ENCODE results near the gene ALG2. TPM values are rescaled to one million over a fixed set of nuclear protein-coding genes. Genes with fewer than 3 reads are reported as not detected.

The ALG2 gene
- total and polyA plus RNA-seq, 5 donors from 2014 or later, result 17.1 to 35.2 (median 29.2) TPM

- Mint-ChIP-seq H3K27ac (peak overlapping the region in 2 of 3 donors; percentile 77 to 91), H3K27me3 (no peaks in the 10 kb centered on the region), H3K36me3 (peaks cover 49% of the 10 kb centered on the region), H3K4me3 (peak overlapping the region in 1 of 4 donors; percentile 22), H3K4me1 (peaks cover 3 to 22% (median 12%) of the 10 kb centered on the region in 4 donors), H3K9me3 (no peaks in the 10 kb centered on the region)
- ATAC-seq (ENCODE audit: low read depth in 2 of 2) (peak; percentile 62 to 65), DNase-seq (peak in 1 of 3 donors; percentile 83)
- no peaks in the 10 kb centered on the region for H3K4me1 ChIP-seq (ENCODE audit: control insufficient read depth, insufficient read depth, low read length, poor library complexity, severe bottlenecking)
- H3K36me3 ChIP-seq (ENCODE audit: control insufficient read depth, insufficient read depth, low read length), result peaks cover 19% of the 10 kb centered on the region
- H3K9me3 ChIP-seq (ENCODE audit: control insufficient read depth in 2 of 2, low read length in 2 of 2), result no peaks in the 10 kb centered on the region
- H3K27ac ChIP-seq (ENCODE audit: insufficient read depth, low read length, poor library complexity, severe bottlenecking), result no peak overlapping the region
- H3K4me3 ChIP-seq (ENCODE audit: low read depth, low read length), result no peak overlapping the region
- H3K27me3 ChIP-seq (ENCODE audit: control insufficient read depth, insufficient read depth, low read length), result no peaks in the 10 kb centered on the region
Measured at GRCh38 chr9:99235926-99236634, 14.3 kb upstream of the ALG2 start.

- Mint-ChIP-seq H3K4me3 (no peak overlapping the region), H3K36me3 (peaks cover 52% of the 10 kb centered on the region)
- no peak overlapping the region for H3K4me3 ChIP-seq (ENCODE audit: low read depth, low read length)
Measured at GRCh38 chr9:99235069-99235468, 13.3 kb upstream of the ALG2 start.

GRCh38 chr9:99234618-99235017 is 12.9 kb upstream of the ALG2 start:
- Mint-ChIP-seq H3K4me3 (no peak overlapping the region), H3K27me3 (no peaks in the 10 kb centered on the region), H3K4me1 (peaks cover 8 to 22% (median 15%) of the 10 kb centered on the region in 4 donors), H3K27ac (peak overlapping the region in 1 of 3 donors; percentile 56), H3K36me3 (peaks cover 48% of the 10 kb centered on the region), H3K9me3 (no peaks in the 10 kb centered on the region)
- Histone ChIP-seq H3K4me3 (ENCODE audit: low read depth, low read length) (no peak overlapping the region), H3K36me3 (ENCODE audit: control insufficient read depth, insufficient read depth, low read length) (peaks cover 30% of the 10 kb centered on the region), H3K9me3 (ENCODE audit: control insufficient read depth in 2 of 2, low read length in 2 of 2) (no peaks in the 10 kb centered on the region), H3K27me3 (ENCODE audit: control insufficient read depth, insufficient read depth, low read length) (no peaks in the 10 kb centered on the region), H3K4me1 (ENCODE audit: control insufficient read depth, insufficient read depth, low read length, poor library complexity, severe bottlenecking) (no peaks in the 10 kb centered on the region), H3K27ac (ENCODE audit: insufficient read depth, low read length, poor library complexity, severe bottlenecking) (no peak overlapping the region)
- ATAC-seq (ENCODE audit: low read depth in 2 of 2) (no peak), DNase-seq (no peak)

More at GRCh38 chr9:99235069-99235468, 13.3 kb upstream of the ALG2 start:
- Histone ChIP-seq H3K4me1 (ENCODE audit: control insufficient read depth, insufficient read depth, low read length, poor library complexity, severe bottlenecking) (no peaks in the 10 kb centered on the region), H3K27me3 (ENCODE audit: control insufficient read depth, insufficient read depth, low read length) (no peaks in the 10 kb centered on the region), H3K36me3 (ENCODE audit: control insufficient read depth, insufficient read depth, low read length) (peaks cover 25% of the 10 kb centered on the region), H3K27ac (ENCODE audit: insufficient read depth, low read length, poor library complexity, severe bottlenecking) (no peak overlapping the region), H3K9me3 (ENCODE audit: control insufficient read depth in 2 of 2, low read length in 2 of 2) (no peaks in the 10 kb centered on the region)
- no peaks in the 10 kb centered on the region for H3K27me3 Mint-ChIP-seq
- H3K4me1 Mint-ChIP-seq, result peaks cover 8 to 22% (median 15%) of the 10 kb centered on the region in 4 donors
- H3K9me3 Mint-ChIP-seq, result no peaks in the 10 kb centered on the region
- peak overlapping the region in 1 of 3 donors; percentile 56 for H3K27ac Mint-ChIP-seq
- ATAC-seq (ENCODE audit: low read depth in 2 of 2), result no peak
- DNase-seq, result no peak

- no peaks in the 10 kb centered on the region for H3K9me3 Mint-ChIP-seq
- DNase-seq, result peak in 1 of 3 donors; percentile 43
- Histone ChIP-seq H3K27ac (ENCODE audit: insufficient read depth, low read length, poor library complexity, severe bottlenecking) (no peak overlapping the region), H3K4me1 (ENCODE audit: control insufficient read depth, insufficient read depth, low read length, poor library complexity, severe bottlenecking) (no peaks in the 10 kb centered on the region), H3K9me3 (ENCODE audit: control insufficient read depth in 2 of 2, low read length in 2 of 2) (no peaks in the 10 kb centered on the region), H3K27me3 (ENCODE audit: control insufficient read depth, insufficient read depth, low read length) (no peaks in the 10 kb centered on the region), H3K36me3 (ENCODE audit: control insufficient read depth, insufficient read depth, low read length) (peaks cover 54% of the 10 kb centered on the region), H3K4me3 (ENCODE audit: low read depth, low read length) (no peak overlapping the region)
- peak in 1 of 2 donors; percentile 37 for ATAC-seq (ENCODE audit: low read depth in 2 of 2)
- no peaks in the 10 kb centered on the region for H3K27me3 Mint-ChIP-seq
- H3K4me3 Mint-ChIP-seq, result no peak overlapping the region
- H3K27ac Mint-ChIP-seq, result peak overlapping the region in 1 of 3 donors; percentile 15
- peaks cover 8 to 27% (median 24%) of the 10 kb centered on the region in 4 donors for H3K4me1 Mint-ChIP-seq
- H3K36me3 Mint-ChIP-seq, result peaks cover 39% of the 10 kb centered on the region
Measured at GRCh38 chr9:99231711-99232110, 10.0 kb upstream of the ALG2 start.

- peaks cover 3% of the 10 kb centered on the region for H3K4me1 ChIP-seq (ENCODE audit: control insufficient read depth, insufficient read depth, low read length, poor library complexity, severe bottlenecking)
- no peak overlapping the region for H3K4me3 ChIP-seq (ENCODE audit: low read depth, low read length)
- DNase-seq, result no peak
- peaks cover 5 to 29% (median 25%) of the 10 kb centered on the region in 4 donors for H3K4me1 Mint-ChIP-seq
- ATAC-seq (ENCODE audit: low read depth in 2 of 2), result no peak
- no peak overlapping the region for H3K27ac ChIP-seq (ENCODE audit: insufficient read depth, low read length, poor library complexity, severe bottlenecking)
- no peak overlapping the region for H3K27ac Mint-ChIP-seq
- H3K27me3 ChIP-seq (ENCODE audit: control insufficient read depth, insufficient read depth, low read length), result no peaks in the 10 kb centered on the region
- no peaks in the 10 kb centered on the region for H3K9me3 Mint-ChIP-seq
- no peak overlapping the region for H3K4me3 Mint-ChIP-seq
- H3K36me3 ChIP-seq (ENCODE audit: control insufficient read depth, insufficient read depth, low read length), result peaks cover 60% of the 10 kb centered on the region
- no peaks in the 10 kb centered on the region for H3K9me3 ChIP-seq (ENCODE audit: control insufficient read depth in 2 of 2, low read length in 2 of 2)
- H3K27me3 Mint-ChIP-seq, result no peaks in the 10 kb centered on the region
- H3K36me3 Mint-ChIP-seq, result peaks cover 41% of the 10 kb centered on the region
Measured at GRCh38 chr9:99230206-99230605, 8.5 kb upstream of the ALG2 start.

- no peak for DNase-seq
- Histone ChIP-seq H3K27ac (ENCODE audit: insufficient read depth, low read length, poor library complexity, severe bottlenecking) (no peak overlapping the region), H3K4me1 (ENCODE audit: control insufficient read depth, insufficient read depth, low read length, poor library complexity, severe bottlenecking) (peaks cover 32% of the 10 kb centered on the region), H3K36me3 (ENCODE audit: control insufficient read depth, insufficient read depth, low read length) (peaks cover 47% of the 10 kb centered on the region), H3K4me3 (ENCODE audit: low read depth, low read length) (no peak overlapping the region), H3K9me3 (ENCODE audit: control insufficient read depth in 2 of 2, low read length in 2 of 2) (no peaks in the 10 kb centered on the region), H3K27me3 (ENCODE audit: control insufficient read depth, insufficient read depth, low read length) (no peaks in the 10 kb centered on the region)
- Mint-ChIP-seq H3K27ac (no peak overlapping the region), H3K4me3 (no peak overlapping the region), H3K36me3 (peaks cover 33% of the 10 kb centered on the region), H3K27me3 (peaks cover 6% of the 10 kb centered on the region), H3K4me1 (peaks cover 20 to 55% (median 52%) of the 10 kb centered on the region in 4 donors), H3K9me3 (no peaks in the 10 kb centered on the region)
- ATAC-seq (ENCODE audit: low read depth in 2 of 2), result no peak
Measured at GRCh38 chr9:99226054-99226453, 4.3 kb upstream of the ALG2 start.

GRCh38 chr9:99224445-99224844 is 2.7 kb upstream of the ALG2 start:
- H3K36me3 ChIP-seq (ENCODE audit: control insufficient read depth, insufficient read depth, low read length), result peaks cover 31% of the 10 kb centered on the region
- Mint-ChIP-seq H3K27ac (peak overlapping the region in 2 of 3 donors; percentile 100), H3K4me3 (peak overlapping the region; percentile 11 to 99 (median 59)), H3K9me3 (no peaks in the 10 kb centered on the region), H3K4me1 (peaks cover 26 to 70% (median 63%) of the 10 kb centered on the region in 4 donors), H3K36me3 (peaks cover 23% of the 10 kb centered on the region), H3K27me3 (peaks cover 6% of the 10 kb centered on the region)
- DNase-seq (no peak), ATAC-seq (ENCODE audit: low read depth in 2 of 2) (no peak)
- no peaks in the 10 kb centered on the region for H3K27me3 ChIP-seq (ENCODE audit: control insufficient read depth, insufficient read depth, low read length)
- H3K9me3 ChIP-seq (ENCODE audit: control insufficient read depth in 2 of 2, low read length in 2 of 2), result no peaks in the 10 kb centered on the region
- H3K4me1 ChIP-seq (ENCODE audit: control insufficient read depth, insufficient read depth, low read length, poor library complexity, severe bottlenecking), result peaks cover 44% of the 10 kb centered on the region
- no peak overlapping the region for H3K27ac ChIP-seq (ENCODE audit: insufficient read depth, low read length, poor library complexity, severe bottlenecking)
- H3K4me3 ChIP-seq (ENCODE audit: low read depth, low read length), result no peak overlapping the region
